Nephron (organoid): ENCODE data around the gene CGB2.
"Not testable (repeated sequence)": the region's sequence is repeated elsewhere in the genome, so short reads cannot be mapped to it uniquely, and the experiment has no call there.

ENCODE experiments used
- H3K27ac Mint-ChIP-seq, 3 experiments: 2 replicates each; pipeline ENCODE4 v1.8.0; 2020; ENCODE audit warnings: mixed read lengths in 3 of 3, mild to moderate bottlenecking in 2 of 3, moderate library complexity in 1 of 3
- H3K27me3 Mint-ChIP-seq: 2 replicates; pipeline ENCODE4 v1.8.0; 2021; ENCODE audit warnings: low read depth, mild to moderate bottlenecking, moderate library complexity, mixed read lengths
- H3K36me3 Mint-ChIP-seq: 2 replicates; pipeline ENCODE4 v1.8.0; 2020; ENCODE audit warnings: low read depth, mixed read lengths
- H3K4me1 Mint-ChIP-seq: 2 replicates; pipeline ENCODE4 v1.8.0; 2020; ENCODE audit warnings: mixed read lengths
- H3K4me3 Mint-ChIP-seq, 3 experiments: 2 replicates each; pipeline ENCODE4 v1.8.0; 2020; ENCODE audit warnings: mild to moderate bottlenecking in 3 of 3, mixed read lengths in 3 of 3, moderate library complexity in 2 of 3
- H3K9me3 Mint-ChIP-seq: 2 replicates; pipeline ENCODE4 v1.8.0; 2020; ENCODE audit warnings: mixed read lengths
- TF ChIP-seq, protein P1 (sequence below), 3 experiments: fragments of 200-600 bp; sonication (generic); IDR thresholded peaks; one replicate each; pipeline ENCODE4 v1.5.0; 2021; ENCODE audit warnings: antibody characterized with exemption in 3 of 3; ENCODE audit not compliant: unreplicated experiment in 3 of 3

Gene CGB2

DNA sequence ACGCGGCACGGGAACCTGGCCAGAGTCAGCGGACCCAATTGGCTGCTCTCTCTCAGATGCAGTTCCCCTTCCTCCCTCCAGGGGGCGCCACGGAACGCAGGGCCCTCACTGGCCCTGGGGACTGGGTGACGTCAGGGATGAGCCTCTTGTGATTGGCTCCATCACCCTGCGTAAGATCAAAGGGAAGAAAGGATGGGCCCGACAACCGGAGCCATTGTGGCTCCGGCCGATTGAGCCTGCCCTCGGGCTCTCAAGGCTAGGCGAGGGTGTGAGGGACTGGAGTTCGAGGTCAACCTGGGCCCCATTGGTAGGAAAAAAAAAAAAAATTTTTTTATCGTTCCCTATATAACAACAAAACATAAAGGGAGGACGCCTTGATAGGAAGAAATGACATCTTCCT lies 5.1 kb downstream of the CGB2 start, which contains the start of gene CGB1:
Gene CGB1 (minus strand): TSS at position 81 of the 400 bp plus-strand sequence. CDS start 184 bp downstream, outside the sequence.
- not testable (repeated sequence) for H3K4me1 Mint-ChIP-seq, H3K27ac Mint-ChIP-seq, H3K9me3 Mint-ChIP-seq, H3K36me3 Mint-ChIP-seq, H3K4me3 Mint-ChIP-seq
- peaks cover 11% of the 10 kb centered on the region for H3K27me3 Mint-ChIP-seq

DNA sequence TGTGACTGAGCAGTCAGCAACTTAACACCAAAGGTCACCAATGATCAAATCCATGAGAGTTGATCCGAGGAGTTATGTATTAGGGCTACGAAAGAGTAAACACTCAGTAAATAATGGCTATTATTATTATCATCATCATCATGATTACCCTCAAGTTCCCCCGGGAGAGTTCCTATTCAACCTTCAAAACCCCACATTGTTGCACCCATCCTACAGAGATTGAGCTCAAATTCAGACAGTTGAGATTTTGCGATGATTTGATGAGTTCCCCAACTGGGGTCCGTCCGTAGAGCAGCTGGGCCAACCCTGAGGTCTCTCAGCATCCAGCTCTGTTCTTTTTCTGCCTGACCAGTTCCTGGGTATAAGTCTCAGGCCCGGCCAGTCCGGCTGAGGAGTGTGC lies 6.4 kb downstream of the CGB2 start:
- not testable (repeated sequence) for H3K9me3 Mint-ChIP-seq, H3K4me1 Mint-ChIP-seq, H3K4me3 Mint-ChIP-seq, H3K36me3 Mint-ChIP-seq, H3K27ac Mint-ChIP-seq
- peaks cover 12% of the 10 kb centered on the region for H3K27me3 Mint-ChIP-seq

DNA sequence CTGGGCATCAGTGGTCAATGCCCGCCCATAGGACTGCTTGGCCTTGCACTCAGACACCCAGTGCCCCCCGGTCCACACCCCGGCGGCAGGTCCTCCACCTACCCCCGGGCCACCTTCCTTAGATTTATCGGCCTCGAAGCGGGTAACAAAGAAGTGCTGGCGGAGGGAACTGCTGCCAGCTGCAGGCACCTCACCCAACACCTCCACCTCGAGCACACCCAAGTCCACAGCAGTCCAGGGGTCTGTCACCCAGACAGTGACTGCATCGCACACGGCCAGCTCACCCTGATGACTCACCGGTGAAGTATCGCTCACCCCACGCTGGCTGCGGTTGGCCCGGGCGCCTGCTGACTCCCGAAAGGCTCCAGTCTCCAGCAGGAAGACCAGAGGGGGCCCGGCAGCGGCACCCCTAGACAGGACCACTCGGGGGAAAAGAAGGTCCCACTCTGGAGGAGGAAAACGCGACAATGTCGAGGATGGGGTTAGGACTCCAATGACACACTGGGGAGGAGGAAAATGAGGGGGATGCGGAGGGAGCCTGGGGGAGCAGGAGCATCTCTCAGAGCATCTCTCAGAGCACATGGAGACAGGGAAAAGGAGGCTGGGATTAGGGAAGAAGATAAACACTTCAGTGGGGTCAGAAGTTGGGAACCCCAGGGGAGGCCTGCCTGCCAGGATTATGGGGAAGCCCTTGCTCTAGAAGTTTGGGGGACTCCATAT lies 7.0 kb downstream of the CGB2 start:
- H3K36me3 Mint-ChIP-seq, H3K27ac Mint-ChIP-seq: not testable (repeated sequence)
- H3K27me3 Mint-ChIP-seq, result peaks cover 13% of the 10 kb centered on the region

DNA sequence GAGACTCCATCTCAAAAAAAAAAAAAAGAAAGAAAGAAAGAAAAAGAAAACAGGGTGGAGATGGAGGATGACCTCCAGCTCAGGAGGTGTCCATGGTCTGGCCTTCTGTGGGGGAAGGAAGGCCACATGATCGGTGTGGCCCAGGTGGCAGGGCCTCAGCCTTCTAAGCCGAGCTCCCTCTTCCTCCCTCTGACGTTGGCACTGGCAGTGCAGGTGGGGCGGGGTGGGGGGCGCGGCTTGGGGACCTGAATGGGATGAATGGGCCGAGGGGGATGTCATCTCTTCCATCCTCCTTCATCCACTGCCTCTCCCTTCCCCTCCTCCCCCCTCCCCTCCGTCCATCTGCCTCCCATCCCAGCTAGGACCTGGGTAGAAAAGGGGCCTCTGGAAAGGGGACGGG lies 8.0 kb downstream of the CGB2 start:
- not testable (repeated sequence) for H3K36me3 Mint-ChIP-seq, H3K9me3 Mint-ChIP-seq, H3K27me3 Mint-ChIP-seq, H3K4me1 Mint-ChIP-seq, H3K27ac Mint-ChIP-seq, H3K4me3 Mint-ChIP-seq

More for the DNA sequence above, 7.0 kb downstream of the CGB2 start:
- not testable (repeated sequence) for H3K4me1 Mint-ChIP-seq, H3K4me3 Mint-ChIP-seq, H3K9me3 Mint-ChIP-seq

DNA sequence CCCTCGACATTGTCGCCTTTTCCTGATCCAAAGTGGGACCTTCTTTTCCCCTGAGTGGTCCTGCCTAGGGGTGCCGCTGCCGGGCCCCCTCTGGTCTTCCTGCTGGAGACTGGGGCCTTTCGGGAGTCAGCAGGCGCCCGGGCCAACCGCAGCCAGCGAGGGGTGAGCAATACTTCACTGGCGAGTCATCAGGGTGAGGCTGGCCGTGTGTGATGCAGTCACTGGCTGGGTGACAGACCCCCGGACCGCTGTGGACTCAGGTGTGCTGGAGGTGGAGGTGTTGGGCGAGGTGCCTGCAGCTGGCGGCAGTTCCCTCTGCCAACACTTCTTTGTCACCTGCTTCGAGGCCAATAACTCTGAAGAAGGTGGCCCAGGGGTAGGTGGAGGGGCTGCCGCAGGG lies 10.5 kb downstream of the CGB2 start:
- no peaks in the 10 kb centered on the region for H3K4me1 Mint-ChIP-seq
- H3K27me3 Mint-ChIP-seq, result peaks cover 4% of the 10 kb centered on the region
- H3K27ac Mint-ChIP-seq, result no peak overlapping the region
- no peaks in the 10 kb centered on the region for H3K9me3 Mint-ChIP-seq
- no peaks in the 10 kb centered on the region for H3K36me3 Mint-ChIP-seq
- TF ChIP-seq, protein P1, sequence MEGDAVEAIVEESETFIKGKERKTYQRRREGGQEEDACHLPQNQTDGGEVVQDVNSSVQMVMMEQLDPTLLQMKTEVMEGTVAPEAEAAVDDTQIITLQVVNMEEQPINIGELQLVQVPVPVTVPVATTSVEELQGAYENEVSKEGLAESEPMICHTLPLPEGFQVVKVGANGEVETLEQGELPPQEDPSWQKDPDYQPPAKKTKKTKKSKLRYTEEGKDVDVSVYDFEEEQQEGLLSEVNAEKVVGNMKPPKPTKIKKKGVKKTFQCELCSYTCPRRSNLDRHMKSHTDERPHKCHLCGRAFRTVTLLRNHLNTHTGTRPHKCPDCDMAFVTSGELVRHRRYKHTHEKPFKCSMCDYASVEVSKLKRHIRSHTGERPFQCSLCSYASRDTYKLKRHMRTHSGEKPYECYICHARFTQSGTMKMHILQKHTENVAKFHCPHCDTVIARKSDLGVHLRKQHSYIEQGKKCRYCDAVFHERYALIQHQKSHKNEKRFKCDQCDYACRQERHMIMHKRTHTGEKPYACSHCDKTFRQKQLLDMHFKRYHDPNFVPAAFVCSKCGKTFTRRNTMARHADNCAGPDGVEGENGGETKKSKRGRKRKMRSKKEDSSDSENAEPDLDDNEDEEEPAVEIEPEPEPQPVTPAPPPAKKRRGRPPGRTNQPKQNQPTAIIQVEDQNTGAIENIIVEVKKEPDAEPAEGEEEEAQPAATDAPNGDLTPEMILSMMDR (IDR thresholded peaks at IDR 0.05; ENCODE audit: unreplicated experiment in 3 of 3), result no peak
- H3K4me3 Mint-ChIP-seq, result no peak overlapping the region

DNA sequence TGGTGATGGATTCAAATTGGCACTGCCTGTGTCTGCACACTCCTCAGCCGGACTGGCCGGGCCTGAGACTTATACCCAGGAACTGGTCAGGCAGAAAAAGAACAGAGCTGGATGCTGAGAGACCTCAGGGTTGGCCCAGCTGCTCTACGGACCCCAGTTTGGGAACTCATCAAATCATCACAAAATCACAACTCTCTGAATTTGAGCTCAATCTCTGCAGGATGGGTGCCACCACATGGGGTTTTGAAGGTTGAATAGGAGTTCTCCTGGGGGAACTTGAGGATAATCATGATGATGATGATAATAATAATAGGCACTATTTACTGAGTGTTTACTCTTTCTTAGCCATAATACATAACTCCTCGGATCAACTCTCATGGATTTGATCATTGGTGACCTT lies 11.0 kb downstream of the CGB2 start:
- H3K27ac Mint-ChIP-seq, H3K4me1 Mint-ChIP-seq, H3K27me3 Mint-ChIP-seq, H3K36me3 Mint-ChIP-seq, H3K4me3 Mint-ChIP-seq, H3K9me3 Mint-ChIP-seq: not testable (repeated sequence)

DNA sequence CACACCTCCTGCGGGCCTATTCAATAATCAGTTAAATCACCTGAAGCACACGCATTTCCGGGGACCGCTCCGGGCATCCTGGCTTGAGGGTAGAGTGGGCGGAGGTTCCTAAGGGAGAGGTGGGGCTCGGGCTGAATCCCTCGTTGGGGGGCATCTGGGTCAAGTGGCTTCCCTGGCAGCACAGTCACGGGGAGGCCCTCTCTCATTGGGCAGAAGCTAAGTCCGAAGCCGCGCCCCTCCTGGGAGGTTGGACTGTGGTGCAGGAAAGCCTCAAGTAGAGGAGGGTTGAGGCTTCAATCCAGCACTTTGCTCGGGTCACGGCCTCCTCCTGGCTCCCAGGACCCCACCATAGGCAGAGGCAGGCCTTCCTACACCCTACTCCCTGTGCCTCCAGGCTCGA lies 11.9 kb downstream of the CGB2 start, which contains the start of gene CGB5:
Gene CGB5 (plus strand): TSS at position 301 of the 400 bp plus-strand sequence. CDS start 362 bp downstream, outside the sequence.
- H3K4me1 Mint-ChIP-seq, H3K36me3 Mint-ChIP-seq, H3K27ac Mint-ChIP-seq, H3K4me3 Mint-ChIP-seq, H3K27me3 Mint-ChIP-seq, H3K9me3 Mint-ChIP-seq: not testable (repeated sequence)

DNA sequence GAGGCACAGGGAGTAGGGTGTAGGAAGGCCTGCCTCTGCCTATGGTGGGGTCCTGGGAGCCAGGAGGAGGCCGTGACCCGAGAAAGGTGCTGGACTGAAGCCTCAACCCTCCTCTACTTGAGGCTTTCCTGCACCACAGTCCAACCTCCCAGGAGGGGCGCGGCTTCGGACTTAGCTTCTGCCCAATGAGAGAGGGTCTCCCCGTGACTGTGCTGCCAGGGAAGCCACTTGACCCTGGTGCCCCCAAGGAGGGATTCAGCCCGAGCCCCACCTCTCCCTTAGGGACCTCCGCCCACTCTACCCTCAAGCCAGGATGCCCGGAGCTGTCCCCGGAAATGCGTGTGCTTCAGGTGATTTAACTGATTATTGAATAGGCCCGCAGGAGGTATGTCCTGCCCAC lies 17.3 kb downstream of the CGB2 start, which contains the start of gene CGB8:
Gene CGB8 (minus strand): TSS at position 101 of the 400 bp plus-strand sequence. CDS start 372 bp downstream, outside the sequence.
- peaks cover 17% of the 10 kb centered on the region for H3K27me3 Mint-ChIP-seq
- not testable (repeated sequence) for H3K4me3 Mint-ChIP-seq, H3K9me3 Mint-ChIP-seq, H3K27ac Mint-ChIP-seq, H3K36me3 Mint-ChIP-seq, H3K4me1 Mint-ChIP-seq

DNA sequence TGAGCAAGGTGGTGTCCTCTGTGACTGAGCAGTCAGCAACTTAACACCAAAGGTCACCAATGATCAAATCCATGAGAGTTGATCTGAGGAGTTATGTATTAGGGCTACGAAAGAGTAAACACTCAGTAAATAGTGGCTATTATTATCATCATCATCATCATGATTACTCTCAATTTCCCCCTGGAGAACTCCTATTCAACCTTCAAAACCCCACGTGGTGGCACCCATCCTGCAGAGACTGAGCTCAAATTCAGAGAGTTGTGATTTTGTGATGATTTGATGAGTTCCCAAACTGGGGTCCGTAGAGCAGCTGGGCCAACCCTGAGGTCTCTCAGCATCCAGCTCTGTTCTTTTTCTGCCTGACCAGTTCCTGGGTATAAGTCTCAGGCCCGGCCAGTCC lies 18.1 kb downstream of the CGB2 start:
- H3K4me1 Mint-ChIP-seq, H3K4me3 Mint-ChIP-seq, H3K9me3 Mint-ChIP-seq, H3K27ac Mint-ChIP-seq, H3K36me3 Mint-ChIP-seq: not testable (repeated sequence)
- peaks cover 20% of the 10 kb centered on the region for H3K27me3 Mint-ChIP-seq

DNA sequence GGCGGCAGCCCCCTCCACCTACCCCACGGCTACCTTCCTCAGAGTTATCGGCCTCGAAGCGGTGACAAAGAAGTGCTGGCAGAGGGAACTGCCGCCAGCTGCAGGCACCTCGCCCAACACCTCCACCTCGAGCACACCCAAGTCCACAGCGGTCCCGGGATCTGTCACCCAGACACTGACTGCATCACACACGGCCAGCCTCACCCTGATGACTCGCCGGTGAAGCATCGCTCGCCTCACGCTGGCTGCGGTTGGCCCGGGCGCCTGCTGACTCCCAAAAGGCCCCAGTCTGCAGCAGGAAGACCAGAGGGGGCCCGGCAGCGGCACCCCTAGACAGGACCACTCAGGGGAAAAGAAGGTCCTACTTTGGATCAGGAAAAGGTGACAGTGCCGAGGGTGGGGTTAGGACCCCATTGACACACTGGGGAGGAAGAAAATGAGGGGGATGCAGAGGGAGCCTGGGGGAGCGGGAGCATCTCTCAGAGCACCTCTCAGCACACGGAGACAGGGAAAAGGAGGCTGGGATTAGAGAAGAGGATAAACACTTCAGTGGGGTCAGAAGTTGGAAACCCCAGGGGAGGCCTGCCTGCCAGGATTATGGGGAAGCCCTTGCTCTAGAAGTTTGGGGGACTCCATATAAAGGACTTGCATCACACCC lies 18.8 kb downstream of the CGB2 start:
- H3K9me3 Mint-ChIP-seq, H3K27ac Mint-ChIP-seq, H3K4me3 Mint-ChIP-seq, H3K4me1 Mint-ChIP-seq, H3K36me3 Mint-ChIP-seq: not testable (repeated sequence)
- H3K27me3 Mint-ChIP-seq, result peaks cover 25% of the 10 kb centered on the region
